Esophagus muscularis mucosa (tissue), 4 donors: ENCODE results near the gene CAMK1.

Experiments
- CTCF ChIP-seq, 3 experiments: fragments of 200-600 bp in 2 of 3; fragments of 450-650 bp in 1 of 3; sonication (generic) in 2 of 3; IDR thresholded peaks; one replicate each; pipeline ENCODE4 v1.5.1; 2017 to 2019; ENCODE audit warnings: antibody characterized with exemption in 3 of 3, mild to moderate bottlenecking in 2 of 3, moderate library complexity in 1 of 3
- EP300 ChIP-seq: sonication (generic); formaldehyde crosslinking; IDR thresholded peaks from one replicate; pipeline ENCODE4 v1.6.1; 2017; ENCODE audit warnings: antibody characterized with exemption
- POLR2AphosphoS5 ChIP-seq, 2 donors: sonication (generic); formaldehyde crosslinking; IDR thresholded peaks; one replicate each; pipeline ENCODE4 v1.6.1; 2017; ENCODE audit warnings: antibody characterized with exemption in 2 of 2

GRCh38 chr3:9732080-9732739 lies 37.5 kb downstream of the CAMK1 start:
- TF ChIP-seq CTCF (IDR thresholded peaks at IDR 0.05) (no peak), POLR2AphosphoS5 (IDR thresholded peaks at IDR 0.05) (no peak), EP300 (no peak)
